HG03558 (cell line): Measurements from ENCODE around the gene LTB4R2.

ENCODE experiments used
- ATAC-seq: cut with Tn5 transposase; IDR thresholded peaks from one replicate; pipeline ENCODE4 v1.9.1; 2021; ENCODE audit warnings: moderate number of reproducible peaks; ENCODE audit not compliant: unreplicated experiment; ENCODE audit errors: extremely low read depth

Gene LTB4R2, protein sequence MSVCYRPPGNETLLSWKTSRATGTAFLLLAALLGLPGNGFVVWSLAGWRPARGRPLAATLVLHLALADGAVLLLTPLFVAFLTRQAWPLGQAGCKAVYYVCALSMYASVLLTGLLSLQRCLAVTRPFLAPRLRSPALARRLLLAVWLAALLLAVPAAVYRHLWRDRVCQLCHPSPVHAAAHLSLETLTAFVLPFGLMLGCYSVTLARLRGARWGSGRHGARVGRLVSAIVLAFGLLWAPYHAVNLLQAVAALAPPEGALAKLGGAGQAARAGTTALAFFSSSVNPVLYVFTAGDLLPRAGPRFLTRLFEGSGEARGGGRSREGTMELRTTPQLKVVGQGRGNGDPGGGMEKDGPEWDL

GRCh38 chr14:24309538-24310264, at the start of gene LTB4R2:
LTB4R2 (plus strand) TSS chr14:24310140; CDS start chr14:24310665, 525 bp downstream.
- no peak for ATAC-seq

GRCh38 chr14:24260780-24261157, 49.2 kb upstream of the LTB4R2 start:
- ATAC-seq, result no peak

DNA sequence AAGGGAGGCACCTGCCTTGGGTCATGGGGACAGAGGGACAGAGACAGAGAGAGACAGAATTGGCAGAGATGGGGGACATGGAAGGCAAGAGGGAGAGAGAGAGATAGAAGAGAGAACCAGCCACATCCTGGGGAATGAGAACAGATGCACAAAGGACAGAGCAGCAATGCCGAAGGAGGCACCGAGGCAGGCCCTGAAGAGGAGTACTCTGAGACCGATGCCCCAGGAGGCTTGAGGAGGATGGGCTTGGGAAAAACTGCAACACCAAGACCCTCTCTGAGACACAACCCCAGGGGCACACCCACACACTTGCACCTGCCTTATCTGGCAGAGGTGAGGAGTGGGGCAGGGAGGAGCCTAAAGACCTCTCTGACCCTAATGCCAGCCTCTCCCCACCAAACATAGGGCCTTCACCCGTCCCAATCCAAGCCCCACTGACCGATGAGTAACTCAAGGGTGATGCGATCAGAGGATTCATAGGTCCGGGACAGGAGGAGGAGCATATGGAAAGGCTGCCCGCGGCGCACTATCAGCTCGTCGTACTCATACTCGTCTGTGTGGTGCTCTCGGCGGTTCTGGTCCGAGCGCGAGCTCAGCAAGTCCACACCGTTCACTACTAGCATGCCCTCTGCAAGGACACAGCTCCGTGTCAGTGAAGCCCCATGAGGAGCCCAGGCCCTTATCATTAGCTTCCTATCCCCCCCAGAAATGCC, 48.5 kb upstream of the LTB4R2 start:
- no peak for ATAC-seq

DNA sequence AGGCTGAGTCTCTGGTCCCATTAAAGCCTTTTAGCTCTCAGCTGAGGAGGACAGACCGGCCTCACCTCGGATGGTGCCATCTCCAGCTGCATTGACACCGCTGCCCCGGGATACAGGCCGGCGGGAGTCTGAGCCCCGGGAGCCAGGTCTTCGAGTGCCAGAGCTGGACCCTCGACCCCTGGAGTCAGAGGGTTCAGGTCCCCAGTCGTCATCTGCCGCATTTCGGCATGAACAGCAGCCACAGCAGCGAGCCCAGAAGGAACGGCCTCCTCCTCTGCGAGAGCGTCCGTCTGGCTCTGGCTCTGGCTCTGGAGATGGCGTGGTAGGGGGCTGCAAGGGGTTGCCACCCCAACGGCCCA, 48.0 kb upstream of the LTB4R2 start:
- no peak for ATAC-seq

DNA sequence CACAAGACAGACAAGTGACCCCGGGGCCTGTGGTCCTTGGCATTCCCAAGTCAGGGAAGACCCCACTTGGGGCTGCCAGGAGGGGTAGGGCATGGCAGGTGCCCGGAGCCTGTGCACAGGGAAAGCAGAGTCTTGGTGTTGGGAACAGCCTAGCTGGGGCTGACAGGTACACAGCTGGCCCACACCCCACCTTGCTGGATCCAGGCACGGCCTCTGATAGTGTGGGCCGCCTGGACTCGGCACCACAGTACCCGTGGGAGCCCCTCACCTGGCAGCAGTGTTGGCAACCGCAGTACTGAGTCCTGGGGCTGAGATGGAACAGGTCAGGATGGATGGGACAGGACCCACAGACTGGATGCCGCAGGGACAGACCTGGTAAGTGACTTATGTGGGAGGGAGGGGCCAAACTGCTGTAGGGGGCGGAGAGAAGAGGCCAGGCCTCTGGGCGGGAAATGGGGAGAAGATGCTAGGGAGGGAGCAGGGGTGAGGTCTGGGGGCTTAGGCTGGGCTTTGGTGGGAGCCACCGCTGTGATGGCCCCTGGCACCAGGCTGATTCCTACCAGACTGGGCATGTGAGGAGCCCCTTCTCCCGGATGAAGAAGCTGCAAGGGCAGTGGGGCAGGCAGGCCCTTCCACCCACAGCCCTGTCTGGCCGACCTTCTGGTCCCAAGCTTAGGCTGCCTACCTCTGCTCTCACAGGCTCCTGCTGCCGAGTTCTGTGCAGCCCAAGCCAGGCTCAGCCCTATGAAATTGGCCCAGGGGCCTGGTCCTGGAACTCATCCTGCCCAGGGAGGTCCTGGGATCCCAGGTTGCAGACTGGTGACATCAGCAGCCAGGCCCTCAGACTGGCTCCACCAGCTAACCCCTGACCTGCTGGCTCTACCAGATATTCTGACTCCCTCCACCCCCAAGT, 46.9 kb upstream of the LTB4R2 start, which contains the start of gene TGM1:
Gene TGM1, minus strand, starts transcription at position 357 of the 913 bp plus-strand sequence. CDS start 825 bp downstream, outside the sequence.
- no peak for ATAC-seq

DNA sequence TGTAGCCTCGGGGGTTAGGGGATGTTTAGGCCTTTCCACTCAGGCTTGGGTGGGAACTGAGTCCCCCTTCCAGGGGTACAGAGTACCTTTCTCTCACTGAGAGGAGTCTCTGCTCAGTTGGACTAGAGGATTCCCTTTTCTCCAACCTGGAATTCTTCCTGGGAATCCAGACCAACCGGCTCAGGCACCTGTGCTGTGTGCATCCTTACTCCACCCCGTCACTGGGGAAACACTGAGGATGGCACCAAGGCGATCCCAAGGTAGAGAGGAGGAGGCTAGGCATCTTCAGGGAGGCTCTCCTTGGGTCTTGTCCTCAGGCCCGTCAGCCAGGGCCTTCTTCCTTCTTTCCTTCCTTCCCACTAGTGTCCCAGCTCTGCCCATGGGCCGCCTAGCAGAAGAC, 46.1 kb upstream of the LTB4R2 start:
- no peak for ATAC-seq

DNA sequence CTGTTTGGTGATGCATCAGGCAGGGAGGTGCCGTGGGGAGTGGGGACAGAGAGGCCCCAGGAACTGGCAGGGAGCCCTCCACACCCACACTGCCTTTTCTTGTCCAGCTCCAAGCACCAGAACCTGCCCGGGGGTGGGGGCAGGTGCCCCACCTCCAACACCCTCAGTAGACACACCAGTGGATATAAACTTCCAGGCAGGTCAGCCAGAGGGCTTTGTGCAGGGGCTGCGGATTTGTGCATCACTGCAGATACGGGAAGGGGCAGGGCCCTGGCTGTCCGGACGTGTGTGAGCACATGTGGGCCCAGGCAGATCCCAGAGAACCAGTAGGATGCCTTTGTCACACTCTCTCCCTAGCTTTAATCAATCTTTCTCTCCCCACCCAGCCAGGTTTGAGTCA, 45.6 kb upstream of the LTB4R2 start:
- ATAC-seq, result no peak

GRCh38 chr14:24266344-24267244, 43.3 kb upstream of the LTB4R2 start:
- ATAC-seq, result no peak

DNA sequence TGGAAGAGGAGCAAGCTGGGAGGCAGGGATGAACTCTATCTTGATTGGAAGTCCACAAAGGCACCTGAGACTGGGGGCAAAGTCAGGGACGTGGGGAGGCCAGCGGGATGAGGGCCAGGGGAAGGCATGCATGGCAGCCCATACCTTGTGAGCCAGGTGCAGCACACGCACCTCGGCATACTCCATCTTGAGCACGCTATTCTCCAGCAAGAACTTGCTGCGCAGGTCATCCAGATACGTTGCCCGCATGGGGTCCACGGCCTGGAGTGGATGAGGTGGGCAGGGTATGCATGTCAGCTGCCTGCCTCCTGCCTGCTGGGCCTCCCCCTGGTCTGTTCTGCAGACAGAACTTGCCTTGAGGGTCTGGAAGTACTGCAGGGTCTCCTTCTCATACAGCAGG, 42.4 kb upstream of the LTB4R2 start:
- no peak for ATAC-seq

- no peak for ATAC-seq
Measured at GRCh38 chr14:24268225-24268624, 41.7 kb upstream of the LTB4R2 start.

- no peak for ATAC-seq
Measured at GRCh38 chr14:24269368-24269767, 40.6 kb upstream of the LTB4R2 start.

DNA sequence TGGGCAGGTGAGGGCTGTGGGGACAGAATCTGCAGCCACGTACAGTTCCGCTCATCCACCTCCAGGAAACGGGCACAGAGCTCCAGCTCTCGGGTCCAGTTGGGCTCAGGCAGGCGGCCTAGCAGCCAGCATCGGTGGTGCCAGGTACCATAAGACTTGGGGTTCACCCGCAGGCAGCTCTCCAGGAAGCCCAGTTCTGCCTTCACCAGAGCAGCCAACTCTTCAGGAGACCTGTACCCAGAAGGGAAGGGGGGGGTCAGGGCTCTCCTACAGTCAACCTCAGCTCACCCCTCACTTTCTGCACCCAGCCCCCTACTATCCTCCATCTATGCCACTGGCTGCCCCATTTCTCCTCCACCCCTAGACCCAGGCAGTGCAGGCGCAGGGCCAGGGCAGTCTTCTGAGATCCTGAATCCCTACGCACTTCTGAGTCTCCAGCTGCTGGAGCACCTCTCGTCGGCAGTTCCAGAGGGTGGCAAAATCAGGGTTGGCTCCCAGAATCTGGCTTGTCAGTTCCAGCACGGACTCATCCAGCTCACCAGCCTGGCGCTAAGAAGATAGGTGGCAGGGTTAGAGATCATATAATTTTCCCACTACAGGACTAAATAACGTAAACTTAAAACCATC, 39.9 kb upstream of the LTB4R2 start:
- ATAC-seq, result no peak

DNA sequence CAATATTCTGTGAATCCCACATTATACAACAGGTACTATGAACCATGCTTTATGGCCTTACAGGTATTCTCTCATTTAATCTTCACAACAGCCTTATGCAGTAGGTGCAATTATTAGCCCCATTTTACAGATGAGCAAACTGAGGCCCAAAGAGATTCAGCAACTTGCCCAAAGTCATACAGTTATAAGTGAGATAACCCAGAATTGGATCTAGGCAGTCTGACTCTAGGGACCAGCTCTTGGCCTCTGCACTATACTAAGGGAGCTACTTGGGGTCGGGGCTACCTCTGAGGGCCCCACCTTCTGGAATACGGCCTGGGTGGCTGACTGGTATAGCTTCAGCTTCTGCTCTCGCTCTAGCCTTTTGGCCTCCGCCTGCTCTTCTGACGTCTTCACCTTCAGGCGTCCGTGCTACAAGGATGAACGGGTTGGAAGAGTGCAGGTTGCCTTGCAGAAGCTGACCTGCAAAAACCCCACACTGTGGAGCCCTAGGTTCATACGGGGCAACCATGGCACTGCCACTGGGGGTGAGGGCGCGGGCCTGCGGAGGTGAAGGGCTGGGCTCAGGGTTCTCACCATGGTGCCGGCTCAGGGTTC, 39.3 kb upstream of the LTB4R2 start:
- no peak for ATAC-seq

DNA sequence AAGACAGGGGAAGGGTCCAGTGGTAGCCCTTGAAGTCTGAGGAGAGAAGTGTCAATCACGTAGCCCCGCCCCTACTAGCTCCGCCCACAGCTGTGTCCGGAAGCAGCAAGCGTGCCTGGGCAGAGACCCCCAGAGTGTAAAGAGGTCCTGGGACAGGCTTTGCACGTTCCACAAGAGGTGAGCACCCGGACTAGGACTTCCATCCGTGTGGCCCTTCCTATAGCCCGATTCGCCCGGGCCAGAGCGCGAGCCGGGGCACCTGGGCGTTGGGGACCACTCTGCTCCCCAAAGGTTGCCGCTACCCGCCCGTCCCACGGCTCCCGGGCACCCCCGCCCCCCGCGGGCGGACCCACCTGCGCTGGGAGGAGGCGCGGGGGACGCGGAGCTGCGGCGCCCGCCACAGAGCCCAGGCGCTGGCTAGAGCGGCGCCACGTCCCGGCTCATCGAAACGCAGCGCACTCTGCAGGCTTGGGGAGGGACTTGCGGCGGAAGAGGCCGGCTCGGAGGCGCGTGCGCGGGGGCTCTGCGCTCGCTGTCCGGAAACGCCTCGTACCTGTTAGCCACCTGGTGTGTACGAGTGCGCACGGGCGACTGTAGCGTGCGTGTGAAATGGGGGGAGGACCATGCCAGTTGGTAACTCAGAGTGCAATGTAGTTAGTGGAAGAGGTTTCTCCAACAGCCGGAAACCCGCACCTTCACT, 38.7 kb upstream of the LTB4R2 start, which contains the start of gene RABGGTA:
Gene RABGGTA, minus strand, starts transcription at position 464 of the 700 bp plus-strand sequence. CDS start 482 bp downstream, outside the sequence.
- ATAC-seq, result peak; percentile 77

GRCh38 chr14:24271834-24272263, 38.1 kb upstream of the LTB4R2 start:
- ATAC-seq, result no peak

DNA sequence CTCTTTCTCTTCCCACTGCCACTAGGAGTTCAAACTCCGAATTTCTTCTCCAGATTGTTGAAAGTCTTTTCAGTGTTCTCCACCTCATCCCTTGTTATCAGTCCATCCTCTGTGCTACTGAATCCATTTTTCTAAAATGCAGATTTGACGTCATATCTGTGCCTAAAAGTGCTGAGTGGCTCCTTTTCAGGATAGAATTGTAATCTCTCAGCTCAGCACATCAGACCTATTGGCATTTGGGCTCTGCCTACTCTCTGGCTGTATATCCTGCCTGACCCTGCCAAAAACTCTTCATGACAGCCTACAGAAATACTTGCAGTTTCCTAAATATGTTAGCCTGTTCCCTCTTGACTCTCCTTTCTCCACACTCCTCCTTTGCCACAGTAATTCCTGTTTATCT, 37.5 kb upstream of the LTB4R2 start:
- ATAC-seq, result no peak

- ATAC-seq, result no peak
Measured at GRCh38 chr14:24273422-24273998, 36.4 kb upstream of the LTB4R2 start.
